Breast epithelium (tissue), 4 donors: ENCODE results near the gene POLR3H. TPM values are rescaled to one million over a fixed set of nuclear protein-coding genes. Genes with fewer than 3 reads are reported as not detected.

ENCODE experiments used
- DNase-seq, 2 donors: peaks; one replicate each; pipeline ENCODE4 v3.0.0-alpha.2; 2019; ENCODE audit warnings: low spot score in 2 of 2
- H3K27ac ChIP-seq, 2 donors: fragments of 200-600 bp; sonication (generic) in 1 of 2; one replicate each; pipeline ENCODE4 v1.5.1; 2016 to 2019; ENCODE audit warnings: mild to moderate bottlenecking in 1 of 2
- H3K27me3 ChIP-seq, 2 donors: fragments of 200-600 bp; sonication (generic) in 1 of 2; one replicate each; pipeline versions ENCODE4 v1.5.1 to v1.6.0; 2017 to 2019; ENCODE audit warnings: control low read depth in 1 of 2, mild to moderate bottlenecking in 1 of 2
- H3K36me3 ChIP-seq: fragments of 200-600 bp; one replicate; pipeline ENCODE4 v1.5.1; 2019
- H3K4me1 ChIP-seq, 2 donors: fragments of 200-600 bp; sonication (generic); one replicate each; pipeline ENCODE4 v1.5.1; 2016 to 2019; ENCODE audit warnings: control low read depth in 1 of 2
- H3K4me3 ChIP-seq, 3 donors: fragments of 200-600 bp; sonication (generic); 1 replicate in 2 of 3; 2 replicates in 1 of 3; pipeline ENCODE4 v1.5.1; 2016 to 2019; ENCODE audit warnings: mild to moderate bottlenecking in 3 of 3, moderate library complexity in 2 of 3
- H3K9me3 ChIP-seq, 2 donors: fragments of 200-600 bp; sonication (generic) in 1 of 2; one replicate each; pipeline ENCODE4 v1.5.1; 2016 to 2019; ENCODE audit warnings: control low read depth in 1 of 2
- POLR2A ChIP-seq: fragments of 450-650 bp; IDR thresholded peaks from one replicate; pipeline ENCODE4 v1.6.1; 2016; ENCODE audit warnings: antibody characterized with exemption, mild to moderate bottlenecking, moderate library complexity
- POLR2AphosphoS5 ChIP-seq, 3 donors: sonication (generic); formaldehyde crosslinking; IDR thresholded peaks; one replicate each; pipeline ENCODE4 v1.6.1; 2017; ENCODE audit warnings: antibody characterized with exemption in 3 of 3
- intact Hi-C: fragments of 100-400 bp; cut with DNase I; formaldehyde crosslinking; loops from one replicate; pipeline ENCODE4 v1.15.1; 2023; ENCODE audit warnings: low total_unique reads
- total RNA-seq, 3 donors: library from RNA; depleted of rRNA; stranded (reverse); fragments of >200 nt; gene quantifications; one replicate each; pipeline ENCODE4 v1.1.0, GENCODE V29; 2016
- TF ChIP-seq, protein P1 (sequence below), 3 donors: fragments of 450-650 bp; IDR thresholded peaks; one replicate each; pipeline ENCODE4 v1.5.1; 2016 to 2017; ENCODE audit warnings: antibody characterized with exemption in 3 of 3, mild to moderate bottlenecking in 3 of 3, moderate library complexity in 3 of 3

POLR3H gene
- total RNA-seq, 3 donors from 2014 or later, result 18.2 to 26.5 (median 20.2) TPM

GRCh38 chr22:41511521-41511968 lies 32.7 kb downstream of the POLR3H start:
- no peaks in the 10 kb centered on the region for H3K4me1 ChIP-seq
- H3K27ac ChIP-seq, result peak overlapping the region; percentile 30 to 34
- intact Hi-C loops, result no loop called here
- TF ChIP-seq POLR2AphosphoS5 (IDR thresholded peaks at IDR 0.05) (no peak), POLR2A (no peak)
- TF ChIP-seq, protein P1, sequence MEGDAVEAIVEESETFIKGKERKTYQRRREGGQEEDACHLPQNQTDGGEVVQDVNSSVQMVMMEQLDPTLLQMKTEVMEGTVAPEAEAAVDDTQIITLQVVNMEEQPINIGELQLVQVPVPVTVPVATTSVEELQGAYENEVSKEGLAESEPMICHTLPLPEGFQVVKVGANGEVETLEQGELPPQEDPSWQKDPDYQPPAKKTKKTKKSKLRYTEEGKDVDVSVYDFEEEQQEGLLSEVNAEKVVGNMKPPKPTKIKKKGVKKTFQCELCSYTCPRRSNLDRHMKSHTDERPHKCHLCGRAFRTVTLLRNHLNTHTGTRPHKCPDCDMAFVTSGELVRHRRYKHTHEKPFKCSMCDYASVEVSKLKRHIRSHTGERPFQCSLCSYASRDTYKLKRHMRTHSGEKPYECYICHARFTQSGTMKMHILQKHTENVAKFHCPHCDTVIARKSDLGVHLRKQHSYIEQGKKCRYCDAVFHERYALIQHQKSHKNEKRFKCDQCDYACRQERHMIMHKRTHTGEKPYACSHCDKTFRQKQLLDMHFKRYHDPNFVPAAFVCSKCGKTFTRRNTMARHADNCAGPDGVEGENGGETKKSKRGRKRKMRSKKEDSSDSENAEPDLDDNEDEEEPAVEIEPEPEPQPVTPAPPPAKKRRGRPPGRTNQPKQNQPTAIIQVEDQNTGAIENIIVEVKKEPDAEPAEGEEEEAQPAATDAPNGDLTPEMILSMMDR (IDR thresholded peaks at IDR 0.05), result no peak
- no peaks in the 10 kb centered on the region for H3K9me3 ChIP-seq
- H3K4me3 ChIP-seq, result no peak overlapping the region
- no peak for DNase-seq
- no peaks in the 10 kb centered on the region for H3K36me3 ChIP-seq
- H3K27me3 ChIP-seq, result no peaks in the 10 kb centered on the region

DNA sequence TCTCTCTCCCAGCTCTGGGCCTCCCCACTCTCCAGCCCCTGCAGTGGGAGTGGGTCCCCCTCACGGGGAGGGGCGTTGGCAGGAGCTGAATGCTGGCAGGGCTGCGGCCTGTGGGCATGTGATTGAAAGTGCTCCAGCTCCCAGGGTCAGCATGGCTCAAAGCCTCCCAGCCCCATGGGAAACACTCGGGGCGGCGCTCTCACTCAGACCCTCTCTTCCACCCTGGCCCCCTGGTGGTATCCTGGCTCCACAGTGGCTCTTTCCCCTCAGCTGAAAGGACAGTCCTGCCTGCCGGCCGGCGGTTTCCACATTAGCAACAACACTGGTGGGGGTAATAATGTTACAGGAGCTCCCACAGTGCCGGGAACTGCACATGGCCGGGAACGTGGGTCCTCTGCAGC lies 35.5 kb downstream of the POLR3H start:
- Histone ChIP-seq H3K36me3 (no peaks in the 10 kb centered on the region), H3K27me3 (no peaks in the 10 kb centered on the region), H3K9me3 (no peaks in the 10 kb centered on the region), H3K4me1 (no peaks in the 10 kb centered on the region), H3K4me3 (no peak overlapping the region), H3K27ac (peak overlapping the region in 1 of 2 donors; percentile 1)
- no peak for TF ChIP-seq POLR2AphosphoS5 (IDR thresholded peaks at IDR 0.05)
- TF ChIP-seq POLR2A, result no peak
- TF ChIP-seq, protein P1 (IDR thresholded peaks at IDR 0.05), result no peak
- intact Hi-C loops, result no loop called here
- DNase-seq, result no peak

DNA sequence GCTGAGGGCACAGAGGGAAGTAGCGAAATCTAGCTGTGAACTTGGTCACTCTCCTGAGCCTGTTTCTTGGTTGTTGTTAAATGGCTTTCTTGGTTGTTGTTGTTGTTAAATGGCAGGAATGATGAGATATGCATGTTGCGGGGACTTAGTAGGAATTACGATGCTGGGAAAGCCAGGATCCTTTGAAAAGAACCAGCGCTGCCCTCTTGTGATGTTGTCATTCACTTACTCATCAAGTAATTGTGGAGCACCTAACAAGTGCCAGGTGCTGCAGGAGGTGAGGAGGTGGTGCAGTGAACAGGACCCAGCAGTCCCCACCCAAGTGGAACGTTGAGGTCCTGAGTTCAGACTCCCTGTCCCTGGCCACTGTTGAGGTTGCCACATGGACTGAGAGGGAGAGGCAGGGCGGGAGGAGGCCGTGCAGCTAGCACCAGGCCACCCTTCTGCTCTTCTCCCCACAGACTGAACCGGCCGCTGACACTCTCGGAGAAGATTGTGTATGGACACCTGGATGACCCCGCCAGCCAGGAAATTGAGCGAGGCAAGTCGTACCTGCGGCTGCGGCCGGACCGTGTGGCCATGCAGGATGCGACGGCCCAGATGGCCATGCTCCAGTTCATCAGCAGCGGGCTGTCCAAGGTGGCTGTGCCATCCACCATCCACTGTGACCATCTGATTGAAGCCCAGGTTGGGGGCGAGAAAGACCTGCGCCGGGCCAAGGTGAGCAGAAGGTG lies 36.8 kb downstream of the POLR3H start:
- Histone ChIP-seq H3K27ac (no peak overlapping the region), H3K4me1 (no peaks in the 10 kb centered on the region), H3K36me3 (no peaks in the 10 kb centered on the region)

DNA sequence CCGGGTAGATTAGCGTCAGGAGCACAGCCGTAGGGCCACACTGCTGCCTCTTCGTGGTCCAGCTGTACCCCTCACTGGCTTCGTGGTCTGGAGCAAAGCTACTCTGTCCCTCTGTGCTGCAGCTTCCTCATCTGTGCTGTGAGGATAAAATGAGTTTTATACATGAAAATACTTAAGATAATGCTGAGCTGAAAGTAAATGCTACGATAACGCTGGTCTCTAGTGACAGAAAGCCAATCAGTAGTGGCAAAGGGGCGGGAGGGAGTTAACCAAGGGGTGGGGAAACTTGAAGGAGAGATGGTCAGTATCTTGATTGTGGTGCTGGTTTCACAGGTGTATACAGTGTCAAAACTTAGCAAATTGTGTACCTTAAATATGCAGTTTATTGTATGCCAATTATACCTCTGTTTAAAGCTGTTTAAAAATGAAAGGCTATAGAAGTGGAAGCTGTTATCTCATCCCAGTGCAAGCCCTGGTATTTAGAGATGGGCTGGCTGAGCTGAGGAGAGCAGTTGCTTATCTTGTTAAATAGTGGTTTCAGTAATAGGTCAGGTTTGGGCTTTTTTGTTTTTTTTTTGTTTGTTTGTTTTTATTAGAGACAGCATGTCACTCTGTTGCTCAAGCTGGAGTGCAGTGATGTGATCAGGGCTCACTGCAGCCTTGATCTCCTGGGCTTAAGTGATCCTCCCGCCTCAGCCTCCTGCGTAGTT lies 38.6 kb downstream of the POLR3H start:
- TF ChIP-seq POLR2A (no peak), POLR2AphosphoS5 (IDR thresholded peaks at IDR 0.05) (no peak)
- TF ChIP-seq, protein P1 (IDR thresholded peaks at IDR 0.05), result no peak
- intact Hi-C loops, result no loop called here
- Histone ChIP-seq H3K4me1 (no peaks in the 10 kb centered on the region), H3K9me3 (no peaks in the 10 kb centered on the region), H3K27ac (no peak overlapping the region), H3K4me3 (no peak overlapping the region), H3K36me3 (no peaks in the 10 kb centered on the region), H3K27me3 (no peaks in the 10 kb centered on the region)
- no peak for DNase-seq

More for the DNA sequence above, 36.8 kb downstream of the POLR3H start:
- no peaks in the 10 kb centered on the region for H3K27me3 ChIP-seq
- no peak for DNase-seq
- no peaks in the 10 kb centered on the region for H3K9me3 ChIP-seq
- TF ChIP-seq, protein P1 (IDR thresholded peaks at IDR 0.05), result no peak
- no peak for TF ChIP-seq POLR2A
- TF ChIP-seq POLR2AphosphoS5 (IDR thresholded peaks at IDR 0.05), result no peak
- intact Hi-C loops, result no loop called here
- no peak overlapping the region for H3K4me3 ChIP-seq

DNA sequence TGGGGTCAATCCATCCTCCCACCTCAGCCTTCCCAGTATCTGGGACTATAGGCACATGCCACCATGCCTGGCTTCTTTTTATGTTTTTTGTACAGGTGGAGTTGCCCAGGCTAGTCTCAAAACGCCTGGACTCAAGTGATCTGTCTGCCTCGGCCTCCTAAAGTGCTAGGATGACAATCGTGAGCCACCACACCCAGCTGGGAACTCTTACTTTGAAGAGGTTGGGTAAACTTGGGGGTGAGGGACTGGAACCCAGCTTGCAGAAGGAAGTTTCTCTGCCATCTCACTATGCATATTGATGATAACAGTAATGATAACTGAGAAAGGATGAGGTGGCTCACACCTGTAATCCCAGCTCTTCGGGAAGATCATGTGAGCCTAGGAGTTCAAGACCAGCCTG lies 39.5 kb downstream of the POLR3H start:
- Histone ChIP-seq H3K9me3 (no peaks in the 10 kb centered on the region), H3K36me3 (no peaks in the 10 kb centered on the region), H3K4me1 (no peaks in the 10 kb centered on the region), H3K27ac (no peak overlapping the region), H3K4me3 (no peak overlapping the region), H3K27me3 (no peaks in the 10 kb centered on the region)
- TF ChIP-seq POLR2A (no peak), POLR2AphosphoS5 (IDR thresholded peaks at IDR 0.05) (no peak)
- TF ChIP-seq, protein P1 (IDR thresholded peaks at IDR 0.05), result no peak
- DNase-seq, result no peak
- intact Hi-C loops, result no loop called here
